Inferior parietal cortex (tissue), 1 donor: Measurements from ENCODE around the gene CPEB3.
"Not testable (repeated sequence)": the region's sequence is repeated elsewhere in the genome, so short reads cannot be mapped to it uniquely, and the experiment has no call there.

Source experiments
- DNase-seq: peaks from one replicate; pipeline ENCODE4 v3.0.0-alpha.2; 2016; ENCODE audit errors: extremely low spot score

CPEB3 gene

GRCh38 chr10:92142949-92143348 is 147.9 kb downstream of the CPEB3 start:
- DNase-seq, result no peak

- no peak for DNase-seq
These were observed 148.4 kb downstream of the CPEB3 start for GRCh38 chr10:92142512-92142911.

- not testable (repeated sequence) for DNase-seq
These were observed 149.7 kb downstream of the CPEB3 start for GRCh38 chr10:92141147-92141546.

- DNase-seq, result not testable (repeated sequence)
These were observed 156.8 kb downstream of the CPEB3 start for GRCh38 chr10:92134049-92134448.

GRCh38 chr10:92131275-92131820 is 159.5 kb downstream of the CPEB3 start:
- no peak for DNase-seq

- DNase-seq, result no peak
These were observed 160.1 kb downstream of the CPEB3 start for GRCh38 chr10:92130622-92131274.

- no peak for DNase-seq
These were observed 164.7 kb downstream of the CPEB3 start for GRCh38 chr10:92126100-92126650.

- DNase-seq, result no peak
These were observed 165.7 kb downstream of the CPEB3 start for GRCh38 chr10:92125144-92125543.

GRCh38 chr10:92124616-92125143 is 166.2 kb downstream of the CPEB3 start:
- DNase-seq, result no peak

GRCh38 chr10:92124020-92124419 is 166.9 kb downstream of the CPEB3 start:
- DNase-seq, result no peak

- no peak for DNase-seq
These were observed 167.9 kb downstream of the CPEB3 start for GRCh38 chr10:92122941-92123450.

- no peak for DNase-seq
These were observed 169.0 kb downstream of the CPEB3 start for GRCh38 chr10:92121686-92122492.

- no peak for DNase-seq
These were observed 171.5 kb downstream of the CPEB3 start for GRCh38 chr10:92119340-92119739.

- DNase-seq, result not testable (repeated sequence)
These were observed 176.0 kb downstream of the CPEB3 start for GRCh38 chr10:92114917-92115316.

GRCh38 chr10:92113911-92114600 is 176.8 kb downstream of the CPEB3 start:
- no peak for DNase-seq

GRCh38 chr10:92112462-92112861 is 178.4 kb downstream of the CPEB3 start:
- no peak for DNase-seq

- no peak for DNase-seq
These were observed 179.4 kb downstream of the CPEB3 start for GRCh38 chr10:92111336-92111939.

GRCh38 chr10:92110039-92110794 is 180.7 kb downstream of the CPEB3 start:
- DNase-seq, result no peak

- DNase-seq, result no peak
These were observed 182.1 kb downstream of the CPEB3 start for GRCh38 chr10:92108747-92109146.

- no peak for DNase-seq
These were observed 182.8 kb downstream of the CPEB3 start for GRCh38 chr10:92108120-92108519.
